OCI-LY3 (cell line): ENCODE measurements around the gene DOCK1.

Experiments
- EZH2phosphoT487 ChIP-seq: fragments of 200-600 bp; shearing (Covaris generic); IDR thresholded peaks from 2 replicates; pipeline ENCODE4 v1.6.1; 2018; ENCODE audit warnings: antibody characterized with exemption, mixed run types, low read depth
- TF ChIP-seq, protein P1 (sequence below): fragments of 200-600, 300-600 bp; sonication (generic); IDR thresholded peaks from 2 replicates; pipeline ENCODE4 v1.5.1; 2014; ENCODE audit warnings: antibody characterized with exemption, low read length, low read depth

DNA sequence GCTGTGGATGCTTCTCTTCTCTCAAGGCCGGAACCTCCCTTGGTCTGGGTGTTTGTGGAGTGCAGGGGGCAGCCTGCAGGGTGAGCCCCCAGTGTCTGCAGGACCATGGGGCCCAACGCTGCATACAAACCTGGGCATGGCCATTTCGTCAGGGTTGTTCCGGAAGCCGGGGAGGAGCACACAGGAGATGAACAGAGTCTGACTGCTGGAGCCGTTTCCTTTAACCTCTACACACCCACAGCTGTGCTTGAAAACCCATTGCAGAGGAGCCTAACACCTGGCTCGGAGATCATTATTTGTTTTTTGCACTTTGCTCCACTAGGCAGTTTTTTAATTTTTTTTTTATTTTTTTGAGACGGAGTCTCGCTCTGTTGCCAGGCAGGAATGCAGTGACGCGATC is 458.8 kb downstream of the DOCK1 start:
- TF ChIP-seq, protein P1, sequence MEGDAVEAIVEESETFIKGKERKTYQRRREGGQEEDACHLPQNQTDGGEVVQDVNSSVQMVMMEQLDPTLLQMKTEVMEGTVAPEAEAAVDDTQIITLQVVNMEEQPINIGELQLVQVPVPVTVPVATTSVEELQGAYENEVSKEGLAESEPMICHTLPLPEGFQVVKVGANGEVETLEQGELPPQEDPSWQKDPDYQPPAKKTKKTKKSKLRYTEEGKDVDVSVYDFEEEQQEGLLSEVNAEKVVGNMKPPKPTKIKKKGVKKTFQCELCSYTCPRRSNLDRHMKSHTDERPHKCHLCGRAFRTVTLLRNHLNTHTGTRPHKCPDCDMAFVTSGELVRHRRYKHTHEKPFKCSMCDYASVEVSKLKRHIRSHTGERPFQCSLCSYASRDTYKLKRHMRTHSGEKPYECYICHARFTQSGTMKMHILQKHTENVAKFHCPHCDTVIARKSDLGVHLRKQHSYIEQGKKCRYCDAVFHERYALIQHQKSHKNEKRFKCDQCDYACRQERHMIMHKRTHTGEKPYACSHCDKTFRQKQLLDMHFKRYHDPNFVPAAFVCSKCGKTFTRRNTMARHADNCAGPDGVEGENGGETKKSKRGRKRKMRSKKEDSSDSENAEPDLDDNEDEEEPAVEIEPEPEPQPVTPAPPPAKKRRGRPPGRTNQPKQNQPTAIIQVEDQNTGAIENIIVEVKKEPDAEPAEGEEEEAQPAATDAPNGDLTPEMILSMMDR = no peak
- no peak for TF ChIP-seq EZH2phosphoT487
